MM.1S (cell line): ENCODE results near the gene PTPRK.

Experiments used
- CTCF ChIP-seq: fragments of 300-600 bp; sonication (generic); IDR thresholded peaks from 2 replicates; pipeline ENCODE4 v1.5.1; 2016; ENCODE audit warnings: antibody characterized with exemption, low read length, mixed read lengths
- EZH2 ChIP-seq: fragments of 300-600 bp; sonication (generic); optimal IDR thresholded peaks from 2 replicates; pipeline ENCODE3; 2017; ENCODE audit warnings: low read depth, mild to moderate bottlenecking, antibody characterized with exemption, low read length, mixed read lengths
- EZH2phosphoT487 ChIP-seq: fragments of 300-600 bp; sonication (generic); IDR thresholded peaks from 2 replicates; pipeline ENCODE4 v1.6.1; 2018; ENCODE audit warnings: antibody characterized with exemption, low read length

- no peak for TF ChIP-seq CTCF
- TF ChIP-seq EZH2 = no peak
- TF ChIP-seq EZH2phosphoT487 = no peak
These were observed 352.8 kb downstream of the PTPRK start for GRCh38 chr6:128167552-128167951.
